Jurkat, Clone E6-1 (cell line): ENCODE results near the gene GET3.
A peak's percentile ranks its signal among the peaks of the same experiment; 100 is the strongest.
"Not testable (repeated sequence)": the region's sequence is repeated elsewhere in the genome, so short reads cannot be mapped to it uniquely, and the experiment has no call there.

Experiments used
- DNase-seq: peaks from one replicate; pipeline ENCODE4 v3.0.0-alpha.2; 2011; ENCODE audit warnings: low read depth, low spot score
- H3K4me3 ChIP-seq: 2 replicates; pipeline ENCODE4 v1.5.1; 2011; ENCODE audit warnings: mild to moderate bottlenecking, low read length, control low read depth, moderate library complexity

The GET3 gene

DNA sequence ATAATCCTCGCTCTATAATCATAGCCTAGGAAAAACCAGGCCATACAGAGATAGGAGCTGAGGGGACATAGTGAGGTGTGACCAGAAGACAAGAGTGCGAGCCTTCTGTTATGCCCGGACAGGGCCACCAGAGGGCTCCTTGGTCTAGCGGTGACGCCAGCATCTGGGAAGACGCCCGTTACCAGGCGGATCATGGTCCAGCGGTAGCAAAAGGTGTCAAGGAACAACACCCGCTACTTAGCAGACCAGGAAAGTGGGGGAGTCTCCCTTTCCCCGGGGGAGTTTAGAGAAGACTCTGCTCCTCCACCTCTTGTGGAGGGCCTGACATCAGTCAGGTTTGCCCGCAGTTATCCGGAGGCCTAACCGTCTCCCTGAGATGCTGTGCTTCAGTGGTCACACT, 25.2 kb upstream of the GET3 start:
- DNase-seq, H3K4me3 ChIP-seq: not testable (repeated sequence)

DNA sequence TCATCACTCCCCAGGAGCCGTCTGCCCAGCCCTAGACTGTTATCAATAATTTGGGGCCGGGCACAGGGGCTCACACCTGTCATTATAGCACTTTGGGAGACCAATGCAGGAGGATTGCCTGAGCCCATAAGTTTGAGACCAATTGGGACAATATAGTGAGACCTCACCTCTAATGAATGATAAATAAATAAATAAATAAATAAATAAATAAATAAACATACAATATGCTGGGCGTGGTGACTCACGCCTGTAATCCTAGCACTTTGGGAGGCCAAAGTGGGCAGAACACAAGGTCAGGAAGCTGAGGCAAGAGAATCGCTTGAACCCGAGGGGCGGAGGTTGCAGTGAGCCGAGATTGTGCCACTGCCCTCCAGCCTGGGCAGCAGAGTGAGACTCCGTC, 24.0 kb upstream of the GET3 start:
- not testable (repeated sequence) for DNase-seq, H3K4me3 ChIP-seq

DNA sequence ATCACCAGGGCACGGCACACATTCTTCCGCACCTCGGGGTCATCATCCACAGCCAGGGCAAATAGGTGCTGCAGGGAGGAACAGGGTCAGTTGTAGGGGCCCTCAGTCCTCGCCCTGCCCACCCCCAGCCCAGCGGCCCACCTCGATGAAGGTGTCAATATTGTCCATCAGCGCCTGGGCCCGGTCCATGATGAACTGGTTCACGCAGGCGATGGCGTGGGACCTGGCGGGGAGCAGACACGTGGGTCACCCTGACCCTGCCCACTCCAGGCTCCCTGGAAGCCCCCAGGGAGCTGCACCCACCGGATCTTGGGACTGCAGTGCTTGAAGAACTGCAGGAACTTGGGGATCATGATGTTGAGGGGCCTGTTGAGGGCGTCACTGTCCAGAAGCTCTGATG, 22.2 kb upstream of the GET3 start:
- no peak for DNase-seq
- H3K4me3 ChIP-seq: no peak overlapping the region

DNA sequence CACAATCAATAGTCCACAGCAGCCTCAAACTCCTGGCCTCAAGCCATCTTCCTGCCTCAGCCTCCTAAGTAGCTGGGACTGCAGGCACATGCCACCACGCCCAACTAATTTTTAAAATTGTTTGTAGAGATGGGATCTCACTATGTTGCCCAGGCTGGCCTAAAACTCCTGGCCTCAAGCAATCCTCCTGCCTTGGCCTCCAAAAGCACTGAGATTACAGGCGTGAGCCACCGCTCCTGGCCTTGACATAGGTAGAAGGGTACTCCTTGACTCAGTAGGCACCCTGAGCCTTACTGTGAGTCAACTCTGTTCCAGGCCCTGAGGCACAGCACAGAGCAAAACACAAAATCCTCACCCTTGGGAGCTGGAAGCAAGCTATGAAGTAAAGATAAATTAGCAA, 21.4 kb upstream of the GET3 start:
- no peak overlapping the region for H3K4me3 ChIP-seq
- no peak for DNase-seq

DNA sequence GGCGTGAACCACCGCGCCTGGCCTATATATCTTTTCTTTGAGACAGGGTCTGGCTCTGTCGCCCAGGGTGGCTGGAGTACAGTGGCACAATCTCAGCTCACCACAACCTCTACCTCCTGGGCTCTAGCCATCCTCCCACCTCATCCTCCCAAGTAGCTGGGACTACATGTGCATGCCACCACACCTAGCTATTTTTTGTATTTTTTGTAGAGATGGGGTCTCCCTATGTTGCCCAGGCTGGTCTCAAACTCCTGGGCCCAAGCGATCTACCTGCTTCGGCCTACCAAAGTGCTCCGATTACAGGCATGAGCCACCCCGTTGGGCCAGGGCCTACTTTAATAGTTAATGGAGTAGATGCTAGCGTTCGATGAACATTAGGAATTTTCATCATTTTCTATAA, 17.0 kb upstream of the GET3 start:
- DNase-seq: no peak
- peak overlapping the region; percentile 99 for H3K4me3 ChIP-seq

DNA sequence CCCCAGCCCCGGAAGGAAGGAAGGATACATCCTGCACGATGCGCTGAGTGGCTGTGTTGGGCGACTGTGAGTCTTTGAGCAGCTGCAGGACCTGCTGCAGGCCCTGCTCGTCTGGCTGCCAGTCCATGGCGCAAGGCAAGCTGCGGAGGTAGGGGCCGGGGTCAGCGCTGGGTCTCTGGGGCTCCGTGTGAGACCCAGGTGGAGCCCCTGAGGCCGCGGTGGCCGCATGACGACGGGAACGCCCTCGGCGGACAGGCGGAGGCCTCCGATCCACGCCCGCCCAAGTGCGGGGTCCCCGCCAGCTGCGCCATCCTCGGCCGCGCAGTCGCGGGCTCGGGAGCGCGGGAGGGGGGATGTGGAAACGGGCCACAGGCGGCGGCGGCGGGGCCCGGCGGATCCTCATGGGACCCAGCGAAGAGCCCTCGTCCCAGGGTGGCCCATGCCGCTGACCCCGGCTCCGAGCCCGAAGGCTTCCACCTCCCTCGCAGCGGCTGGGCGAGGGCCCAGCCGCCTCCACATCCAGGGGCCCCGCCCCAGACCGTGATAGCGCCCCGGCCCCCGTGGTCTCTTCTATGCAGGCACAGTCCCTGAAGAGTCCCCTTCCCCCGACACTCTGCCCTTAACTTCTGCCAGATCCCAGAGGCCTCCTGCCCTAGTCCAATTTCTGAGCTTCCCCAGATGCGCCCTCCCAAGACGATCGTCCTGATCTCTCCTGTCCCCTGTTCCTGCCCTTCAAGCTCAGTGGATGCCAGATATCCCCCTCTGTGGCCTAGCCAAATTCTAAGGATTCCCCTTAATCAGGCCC, 16.2 kb upstream of the GET3 start:
- DNase-seq: no peak
- H3K4me3 ChIP-seq: peak overlapping the region; percentile 99

DNA sequence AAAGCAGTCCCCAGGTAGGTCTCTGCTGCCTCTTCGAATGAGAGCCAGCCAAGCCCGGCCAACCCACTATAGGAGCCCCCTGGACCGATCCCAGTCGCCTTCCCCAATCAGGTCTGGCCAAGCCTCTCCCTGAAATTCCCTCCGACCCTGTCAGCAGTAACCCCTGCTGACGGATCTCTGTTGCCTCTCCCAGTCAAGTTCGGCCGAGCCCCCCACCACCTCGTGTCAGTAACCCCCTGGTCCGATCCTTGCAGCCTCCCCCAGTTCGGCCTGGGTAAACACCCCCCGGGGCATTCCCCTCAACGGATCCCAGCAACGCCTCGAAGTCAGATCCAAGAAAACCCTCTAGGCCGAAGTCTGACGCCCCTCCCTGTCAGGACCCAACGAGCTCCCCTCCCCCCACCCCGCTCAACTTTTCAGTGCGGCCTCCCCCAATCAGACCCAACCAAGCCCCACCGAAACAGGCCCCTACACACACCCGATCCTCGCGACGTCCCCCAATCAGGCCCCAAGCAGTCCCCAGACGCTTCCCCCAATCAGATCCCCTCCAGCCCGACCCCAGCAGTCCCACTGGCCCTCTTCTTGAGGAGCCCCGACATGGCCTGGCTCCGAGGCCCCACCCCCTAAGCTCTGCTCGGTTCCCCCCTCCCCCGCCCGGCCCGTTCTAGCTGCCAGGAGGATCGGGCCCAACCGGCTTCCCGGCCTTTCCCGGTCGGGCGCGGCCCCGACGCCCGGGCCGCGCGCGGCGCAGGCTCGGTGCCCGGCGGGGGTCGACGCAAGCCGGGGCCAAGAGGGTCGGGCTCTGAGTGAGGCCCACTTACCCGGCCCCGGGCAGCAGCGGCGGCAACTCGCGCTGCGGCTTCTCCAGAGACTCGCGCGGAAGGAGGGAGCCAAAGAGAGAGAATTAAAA, 15.4 kb upstream of the GET3 start:
- DNase-seq: peak; percentile 41
- H3K4me3 ChIP-seq: peak overlapping the region; percentile 99

DNA sequence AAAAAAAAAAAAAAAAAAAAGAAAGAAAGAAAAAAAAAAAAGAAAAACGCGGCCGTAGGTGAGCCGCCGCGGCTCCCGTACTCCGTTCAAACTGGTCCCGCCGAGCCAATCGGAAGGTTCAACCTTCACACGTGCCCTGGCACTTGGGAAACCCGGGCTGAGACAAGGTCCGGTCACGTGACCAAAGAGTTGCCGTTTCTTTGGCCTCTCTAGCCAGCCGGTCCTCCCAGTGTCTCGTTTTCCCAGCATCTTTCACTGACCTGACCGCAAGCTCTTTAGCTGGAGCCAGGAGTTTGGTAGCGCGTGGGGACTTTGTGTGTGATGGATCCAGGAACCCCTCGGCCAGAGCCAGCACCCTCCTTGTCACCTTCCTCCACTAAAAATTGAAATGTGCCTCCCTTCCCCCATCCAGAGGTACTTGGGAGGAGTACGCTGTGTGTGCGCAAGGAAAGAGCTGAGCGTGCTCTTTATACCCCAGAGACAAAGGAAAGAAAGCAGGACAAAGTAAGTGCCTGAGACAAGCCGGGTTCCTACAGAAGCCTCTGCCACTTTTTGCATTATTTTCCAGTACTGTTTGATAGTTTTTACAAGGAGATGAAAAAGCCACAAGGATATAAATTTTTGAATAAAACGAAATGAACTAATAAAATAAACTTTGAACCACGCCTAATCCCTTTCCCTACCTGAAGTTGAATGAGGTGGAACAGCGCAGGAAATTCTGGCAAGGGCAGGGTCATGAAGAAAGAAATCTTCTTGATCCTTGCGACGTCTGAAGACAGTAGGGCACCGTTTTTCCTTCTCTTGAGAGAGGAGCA, 14.5 kb upstream of the GET3 start:
- H3K4me3 ChIP-seq: peak overlapping the region; percentile 99
- peak; percentile 99 for DNase-seq

DNA sequence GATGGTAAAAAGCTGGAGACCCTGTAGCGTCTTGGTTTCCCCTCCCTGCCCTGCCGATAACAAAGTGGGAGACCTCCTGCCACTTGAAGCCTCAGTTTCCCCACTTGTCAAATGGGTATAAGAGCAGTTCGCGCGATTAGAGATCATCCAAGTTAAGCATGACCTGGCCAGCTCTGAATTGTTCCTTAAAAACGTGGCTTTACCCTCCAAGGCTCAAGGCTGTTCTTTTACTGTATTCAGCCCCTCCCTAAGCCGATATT, 14.0 kb upstream of the GET3 start:
- DNase-seq: no peak
- H3K4me3 ChIP-seq: peak overlapping the region; percentile 99

DNA sequence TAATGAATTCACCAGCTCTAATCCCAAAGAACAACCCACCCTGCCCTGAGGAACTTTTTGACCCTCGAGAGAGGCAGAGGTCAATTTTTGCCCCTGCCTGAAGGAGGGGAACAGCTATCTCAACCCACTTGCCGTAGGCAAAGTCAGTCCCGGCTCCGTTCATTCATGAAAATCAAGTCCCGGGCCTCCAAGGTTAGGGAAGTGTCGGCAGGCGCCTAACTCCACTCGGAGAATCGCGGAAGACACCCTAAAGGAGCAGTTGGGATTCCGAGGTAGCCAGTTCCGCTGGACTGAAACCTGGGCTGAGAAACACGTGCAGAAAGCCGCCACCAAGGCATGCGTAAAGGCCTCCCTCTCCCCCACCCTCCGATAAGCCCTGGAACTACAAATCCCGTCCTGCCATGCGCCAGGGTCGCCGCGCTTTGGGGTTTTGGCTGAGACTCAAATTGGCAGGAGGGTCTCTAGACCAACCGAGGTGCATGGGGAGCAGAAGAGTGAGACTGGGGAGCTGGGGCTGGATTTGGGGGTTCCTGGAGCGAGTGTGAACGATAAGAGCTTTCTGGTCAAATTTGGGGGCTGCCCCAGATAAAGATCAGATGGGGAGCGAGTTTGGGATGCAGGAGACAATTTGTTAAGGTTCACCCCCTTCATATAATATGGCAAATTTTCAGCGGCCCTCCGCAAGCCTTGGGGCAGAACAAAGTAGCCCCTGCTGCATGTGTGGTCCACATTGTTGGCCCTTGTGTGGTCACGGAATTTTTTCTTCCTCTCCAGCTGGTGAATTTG, 13.5 kb upstream of the GET3 start, which contains the start of gene TNPO2:
Gene TNPO2 (minus strand): TSS at position 292 of the 786 bp plus-strand sequence. CDS start 2,955 bp downstream, outside the sequence.
- H3K4me3 ChIP-seq: peak within 1 kb of the TSS; percentile 99
- DNase-seq: peak; percentile 83

DNA sequence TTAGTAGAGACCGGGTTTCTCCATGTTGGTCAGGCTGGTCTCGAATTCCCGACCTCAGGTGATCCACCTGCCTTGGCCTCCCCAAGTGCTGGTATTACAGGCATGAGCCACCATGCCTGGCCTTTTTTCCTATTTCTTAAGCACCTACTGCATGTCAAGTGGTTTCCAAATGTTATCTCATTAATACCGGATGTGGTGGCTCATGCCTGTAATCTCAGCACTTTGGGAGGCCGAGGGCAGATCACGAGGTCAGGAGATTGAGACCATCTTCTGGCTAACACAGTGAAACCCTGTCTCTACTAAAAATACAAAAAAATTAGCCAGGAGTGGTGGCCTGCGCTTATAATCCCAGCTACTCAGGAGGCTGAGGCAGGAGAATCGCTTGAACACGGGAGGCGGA, 11.7 kb upstream of the GET3 start:
- DNase-seq, H3K4me3 ChIP-seq: not testable (repeated sequence)

DNA sequence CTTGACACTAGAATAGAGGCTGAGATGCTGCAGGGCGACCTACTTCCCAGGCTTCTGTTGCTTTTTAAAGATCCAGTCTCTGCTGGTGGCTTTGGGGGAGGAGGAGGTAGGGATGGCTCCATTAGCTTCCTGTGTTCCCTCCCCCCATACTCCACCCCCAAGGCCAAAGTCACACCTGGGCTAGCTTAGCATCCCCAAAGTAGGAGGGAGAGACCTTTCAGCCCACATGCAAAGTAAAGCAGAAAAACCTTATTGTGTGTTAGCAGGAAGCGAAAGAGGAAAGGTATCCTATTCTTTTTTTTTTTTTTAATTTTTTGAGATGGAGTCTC, 10.3 kb upstream of the GET3 start:
- H3K4me3 ChIP-seq: no peak overlapping the region
- DNase-seq: no peak

DNA sequence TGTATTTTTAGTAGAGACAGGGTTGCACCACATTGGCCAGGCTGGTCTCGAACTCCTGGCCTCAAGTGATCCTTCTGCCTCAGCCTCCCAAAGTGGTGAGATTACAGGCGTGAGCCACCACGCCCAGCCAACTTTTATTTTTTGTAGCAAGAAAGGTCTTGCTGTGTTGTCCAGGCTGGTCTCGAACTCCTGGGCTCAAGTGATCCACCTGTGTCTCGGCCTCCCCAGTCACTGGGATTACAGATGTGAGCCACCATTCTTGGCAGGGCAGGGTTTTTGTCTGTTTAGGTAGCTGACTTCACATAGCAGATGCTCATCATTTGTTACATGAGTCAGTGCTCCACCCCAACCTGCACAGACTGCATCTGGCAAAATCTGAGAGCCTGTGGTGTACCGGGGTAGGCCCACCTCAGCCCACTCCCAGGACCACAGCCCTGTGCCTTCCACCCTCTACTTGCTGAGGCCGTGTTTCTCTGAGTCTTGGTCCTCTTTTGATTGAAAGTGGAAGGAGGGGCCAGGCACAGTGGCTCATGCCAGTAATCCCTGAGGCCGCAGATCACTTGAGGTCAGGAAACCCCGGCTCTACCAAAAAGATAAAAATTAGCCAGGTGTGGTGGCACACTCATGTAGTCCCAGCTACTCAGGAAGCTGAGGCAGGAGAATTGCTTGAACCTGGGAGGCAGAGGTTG, 9.4 kb upstream of the GET3 start:
- DNase-seq: no peak
- no peak overlapping the region for H3K4me3 ChIP-seq

DNA sequence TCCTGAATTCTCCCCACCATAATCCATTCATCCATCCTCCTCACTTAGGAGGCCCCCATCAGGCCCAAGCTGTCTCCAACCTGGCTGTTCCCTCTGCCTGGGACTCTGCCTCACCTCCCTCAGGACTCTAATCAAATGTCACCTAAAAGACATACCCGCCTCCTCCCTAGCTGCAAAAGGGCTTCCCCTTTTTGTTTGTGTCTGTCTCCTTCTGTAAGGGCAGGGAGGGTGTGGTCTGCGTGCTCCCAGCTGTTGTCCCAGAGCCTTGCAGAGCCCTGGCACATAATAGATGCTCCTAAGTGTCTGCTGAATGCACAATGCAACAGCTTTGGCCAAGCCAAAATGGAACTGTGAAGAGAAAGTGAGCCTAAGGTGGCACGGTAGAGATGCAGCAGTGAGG, 7.2 kb upstream of the GET3 start:
- no peak for DNase-seq
- no peak overlapping the region for H3K4me3 ChIP-seq

DNA sequence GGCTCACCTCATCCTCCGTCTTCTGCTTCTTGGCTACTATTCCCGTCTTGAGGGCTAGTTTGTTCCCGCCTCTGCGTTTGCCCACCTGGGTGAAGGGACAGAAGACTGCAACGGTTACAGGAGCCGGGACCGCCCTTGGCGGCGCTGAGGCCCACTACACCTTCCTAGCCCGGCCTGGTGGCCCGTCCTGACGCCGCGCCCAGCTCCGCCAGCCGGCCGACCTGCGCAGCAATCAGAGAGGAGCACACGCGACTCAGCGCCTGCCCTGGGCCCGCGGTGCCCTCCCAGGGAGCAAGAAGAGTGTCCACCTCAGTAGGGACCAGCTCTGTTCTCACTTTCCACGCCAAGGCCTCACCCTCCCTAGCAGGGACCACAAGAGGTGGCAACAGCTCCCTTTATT, 6.0 kb upstream of the GET3 start:
- no peak for DNase-seq
- no peak overlapping the region for H3K4me3 ChIP-seq

DNA sequence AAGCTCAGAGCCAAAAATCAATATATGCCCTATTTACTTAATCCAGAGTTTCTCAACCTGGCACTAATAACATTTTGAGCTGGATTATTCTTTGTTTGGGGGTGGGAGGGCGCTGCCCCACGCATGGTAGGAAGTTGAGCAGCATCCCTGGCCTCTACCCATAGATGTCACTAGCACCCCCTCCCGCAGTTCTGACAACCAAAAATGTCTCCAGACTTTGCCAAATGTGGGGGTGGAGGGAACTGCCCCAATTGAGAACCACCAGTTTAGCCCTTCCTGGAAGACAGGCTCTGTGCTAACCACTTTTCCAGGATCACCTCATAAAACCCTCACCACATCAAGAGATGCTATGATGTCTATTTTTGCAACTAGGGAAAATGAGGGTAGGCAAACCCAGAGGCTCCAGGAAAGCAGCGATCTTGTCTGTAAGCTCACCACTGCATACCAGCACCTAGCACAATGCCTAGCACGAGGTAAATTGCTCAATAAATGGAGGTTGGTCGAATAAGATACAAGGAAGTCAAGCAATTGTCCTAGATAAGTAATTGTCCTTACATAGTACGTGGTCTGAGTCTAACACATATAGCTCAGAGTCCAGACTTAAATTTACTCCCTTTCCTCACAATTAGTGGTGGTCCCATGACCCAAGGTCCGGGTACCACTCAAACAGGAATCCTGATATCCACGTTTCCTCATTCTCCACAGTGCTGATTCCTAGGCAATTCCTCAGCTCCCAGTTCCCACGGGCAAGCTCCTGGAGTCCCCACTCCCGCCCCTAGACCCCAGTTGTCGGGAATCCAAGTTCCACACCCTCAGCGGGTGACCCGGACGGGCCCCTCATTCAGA, 3.7 kb upstream of the GET3 start:
- peak; percentile 70 for DNase-seq
- H3K4me3 ChIP-seq: peak overlapping the region; percentile 100

DNA sequence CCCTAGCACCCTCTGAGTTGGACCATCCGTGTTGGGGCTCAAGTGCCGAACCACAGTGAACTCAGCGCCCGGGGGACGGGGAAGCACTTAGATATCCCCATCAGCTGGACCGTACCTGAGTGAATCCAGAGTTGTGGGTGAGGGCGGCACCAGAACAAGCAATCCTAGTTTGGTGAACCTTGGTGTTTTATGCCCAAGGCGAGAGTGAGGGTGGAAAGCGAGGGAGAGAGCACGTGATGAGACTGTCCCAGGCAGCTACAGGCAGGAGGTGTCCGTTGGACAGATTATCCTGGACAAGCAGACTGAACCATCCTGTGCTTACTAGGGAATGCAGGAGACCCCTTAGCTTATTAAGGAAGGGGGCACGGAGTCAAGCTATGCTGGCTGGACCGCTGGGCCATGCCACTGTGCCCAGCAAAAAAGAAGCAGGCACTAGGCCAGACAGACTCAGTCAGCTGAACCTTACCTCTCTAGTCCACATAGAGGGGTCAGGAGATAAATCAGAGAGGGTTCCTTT, 596 bp downstream of the GET3 start:
- H3K4me3 ChIP-seq: peak overlapping the region; percentile 97
- DNase-seq: no peak
